A549 (cell line): ENCODE results near the gene METAP2. TPM values are rescaled to one million over a fixed set of nuclear protein-coding genes. Genes with fewer than 3 reads are reported as not detected.

Experiments
- ATAC-seq, 2 experiments: fragments of 200-7000 bp in 1 of 2; fragments of >200 bp in 1 of 2; cut with Nextera tagmentation in 1 of 2; cut with Tn5 transposase in 1 of 2; 3 replicates each; pipeline versions ENCODE4 v1.8.0 to v1.9.1; 2018 to 2020; ENCODE audit warnings: mild to moderate bottlenecking in 1 of 2, moderate library complexity in 1 of 2
- CTCF ChIA-PET: fragments of 300-600 bp; sonication (Branson Sonifier 250); formaldehyde crosslinking; extraction: SDS; loops from one replicate; lab custom pipeline; 2021; ENCODE audit warnings: antibody characterized with exemption, inconsistent platforms; lab: Yijun Ruan, JAX
- POLR2A ChIA-PET: fragments of 350-600 bp; formaldehyde crosslinking; extraction: SDS; loops from one replicate; lab custom pipeline; 2021; ENCODE audit warnings: antibody characterized with exemption, inconsistent platforms; lab: Yijun Ruan, JAX
- DNase-seq, 2 experiments: peaks; one replicate each; pipeline versions ENCODE4 v3.0.0 to v3.0.0-alpha.2; 2011 to 2016; ENCODE audit warnings: low read depth in 1 of 2, low spot score in 1 of 2
- FAIRE-seq: peaks from 2 replicates; lab custom pipeline; 2011; peaks lifted over from hg19 to GRCh38; lab: Jason Lieb, UNC
- H3K27ac ChIP-seq, 2 experiments: fragments of >200 bp; sonication (Bioruptor Twin); formaldehyde crosslinking; 3 replicates each; pipeline ENCODE4 v1.5.1; 2016 to 2017
- H3K4me1 ChIP-seq: fragments of >200 bp; sonication (Bioruptor Twin); formaldehyde crosslinking; 3 replicates; pipeline ENCODE4 v1.6.1; 2016
- H3K4me2 ChIP-seq: fragments of >200 bp; sonication (Bioruptor Twin); formaldehyde crosslinking; 3 replicates; pipeline ENCODE4 v1.6.1; 2016
- H3K4me3 ChIP-seq: fragments of >200 bp; sonication (Bioruptor Twin); formaldehyde crosslinking; 3 replicates; pipeline ENCODE4 v1.5.1; 2016
- H3K9me3 ChIP-seq: fragments of >200 bp; sonication (Bioruptor Twin); formaldehyde crosslinking; 3 replicates; pipeline ENCODE4 v1.6.1; 2016
- BHLHE40 ChIP-seq: IDR thresholded peaks from 2 replicates; pipeline ENCODE4 v1.6.1; 2012; ENCODE audit warnings: low read depth, low read length, inconsistent platforms
- CBX2 ChIP-seq: fragments of 200-600 bp; sonication (generic); IDR thresholded peaks from 2 replicates; pipeline ENCODE4 v1.6.1; 2016; ENCODE audit warnings: low read depth, mild to moderate bottlenecking, borderline replicate concordance
- CEBPB ChIP-seq, 2 experiments: fragments of >200 bp in 1 of 2; sonication (Bioruptor Twin) in 1 of 2; formaldehyde crosslinking in 1 of 2; IDR thresholded peaks; 2 replicates each; pipeline ENCODE4 v1.6.1; 2012 to 2016
- CHD4 ChIP-seq: fragments of 200-600 bp; sonication (generic); IDR thresholded peaks from 2 replicates; pipeline ENCODE4 v1.6.1; 2016; ENCODE audit warnings: antibody characterized with exemption, mild to moderate bottlenecking, borderline replicate concordance
- ELK1 ChIP-seq: fragments of 150-350 bp; IDR thresholded peaks from 2 replicates; pipeline ENCODE4 v1.6.1; 2014; ENCODE audit warnings: low read depth, mild to moderate bottlenecking, low read length
- FOSB ChIP-seq: fragments of 250-450 bp; sonication (Bioruptor Pico); IDR thresholded peaks from 2 replicates; pipeline ENCODE4 v1.5.0; 2020; ENCODE audit warnings: mild to moderate bottlenecking, moderate library complexity
- HDAC2 ChIP-seq: fragments of 200-600 bp; sonication (generic); IDR thresholded peaks from 2 replicates; pipeline ENCODE4 v1.6.1; 2016
- HEYL ChIP-seq: fragments of 250-450 bp; sonication (Bioruptor Pico); IDR thresholded peaks from 2 replicates; pipeline ENCODE4 v1.8.0; 2021; ENCODE audit warnings: mild to moderate bottlenecking, moderate library complexity
- HOXA7 ChIP-seq: fragments of 250-450 bp; sonication (Bioruptor Pico); IDR thresholded peaks from 2 replicates; pipeline ENCODE4 v1.5.0; 2020; ENCODE audit warnings: mild to moderate bottlenecking, moderate library complexity
- HOXB13 ChIP-seq: fragments of 250-450 bp; sonication (Bioruptor Pico); IDR thresholded peaks from 2 replicates; pipeline ENCODE4 v1.5.0; 2020; ENCODE audit warnings: low read depth, mild to moderate bottlenecking, moderate library complexity
- JUN ChIP-seq, 2 experiments: fragments of >200 bp; sonication (Bioruptor Twin); formaldehyde crosslinking; IDR thresholded peaks; 2 replicates in 1 of 2; 3 replicates in 1 of 2; pipeline ENCODE4 v1.6.1; 2016 to 2017
- KDM1A ChIP-seq: fragments of 200-600 bp; sonication (generic); IDR thresholded peaks from 2 replicates; pipeline ENCODE4 v1.6.1; 2016; ENCODE audit warnings: low read depth, mild to moderate bottlenecking
- MAX ChIP-seq: IDR thresholded peaks from 2 replicates; pipeline ENCODE4 v1.6.1; 2012
- NPAS2 ChIP-seq: fragments of 250-450 bp; sonication (Bioruptor Pico); IDR thresholded peaks from 2 replicates; pipeline ENCODE4 v1.8.0; 2022; ENCODE audit warnings: mild to moderate bottlenecking, moderate library complexity, borderline replicate concordance
- PHF8 ChIP-seq: fragments of 200-600 bp; sonication (generic); IDR thresholded peaks from 2 replicates; pipeline ENCODE4 v1.6.1; 2016; ENCODE audit warnings: low read depth, mild to moderate bottlenecking, antibody characterized with exemption, moderate library complexity, borderline replicate concordance
- RAD21 ChIP-seq, 2 experiments: fragments of >200 bp in 1 of 2; sonication (Bioruptor Twin) in 1 of 2; formaldehyde crosslinking in 1 of 2; IDR thresholded peaks in 1 of 2; conservative IDR thresholded peaks in 1 of 2; 2 replicates in 1 of 2; 3 replicates in 1 of 2; pipeline ENCODE4 v1.6.1; 2012 to 2018; ENCODE audit warnings: inconsistent platforms in 1 of 2
- RARB ChIP-seq: fragments of 250-450 bp; sonication (Bioruptor Pico); IDR thresholded peaks from 2 replicates; pipeline ENCODE4 v1.8.0; 2021; ENCODE audit warnings: mild to moderate bottlenecking, moderate library complexity
- REST ChIP-seq: fragments of 200-600 bp; sonication (generic); IDR thresholded peaks from 2 replicates; pipeline ENCODE4 v1.6.1; 2016; ENCODE audit warnings: antibody characterized with exemption, mild to moderate bottlenecking, moderate library complexity
- ZNF302 ChIP-seq: fragments of 250-450 bp; sonication (Bioruptor Pico); IDR thresholded peaks from 2 replicates; pipeline ENCODE4 v1.9.0; 2021; ENCODE audit warnings: inconsistent platforms, mild to moderate bottlenecking, moderate library complexity
- WGBS: methylation state at CpG from one replicate; pipeline ENCODE4 v1.1.6; 2017; ENCODE audit errors: missing lambda C conversion rate; 5-methylcytosine and 5-hydroxymethylcytosine counted together
- polyA plus RNA-seq, 4 experiments: library from polyadenylated mRNA; depleted of rRNA in 3 of 4; stranded (reverse); fragments of >200 nt; fragmentation: RNase III in 1 of 4; extraction: RNeasy Plus Mini Kit Qiagen cat#74134 plus additional on column Dnase treatment in 1 of 4; gene quantifications; 2 replicates in 3 of 4; 3 replicates in 1 of 4; pipeline ENCODE4 v1.2.3, GENCODE V29; 2011 to 2017
- TF ChIP-seq, protein P1 (sequence below): fragments of 250-450 bp; sonication (Bioruptor Pico); IDR thresholded peaks from 2 replicates; pipeline ENCODE4 v1.5.0; 2020; ENCODE audit warnings: low read depth, mild to moderate bottlenecking, moderate library complexity

Gene METAP2
- polyA plus RNA-seq, 2 of the 4 experiments (the other 2 are of a cell fraction), result 205 to 219 TPM

DNA sequence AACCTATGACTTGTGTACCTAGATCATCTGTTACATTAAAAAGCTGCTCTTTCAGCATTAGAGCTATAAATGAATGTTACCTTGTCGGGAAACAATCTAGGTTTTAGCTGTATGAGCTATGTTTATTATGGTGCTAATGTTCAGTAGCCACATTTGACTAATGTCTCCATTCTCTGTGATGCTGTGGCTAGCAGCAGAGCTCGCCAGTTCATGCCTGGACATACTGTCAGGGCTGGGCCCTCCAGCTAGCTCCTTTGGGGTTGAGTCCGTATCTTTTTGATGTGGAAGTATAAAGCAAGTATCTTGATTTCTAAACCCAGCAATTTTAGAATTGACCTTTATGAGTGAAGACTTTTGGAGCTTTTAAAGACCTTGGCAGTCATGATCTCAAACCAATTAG is 41.2 kb downstream of the METAP2 start:
- no peak for FAIRE-seq
- Histone ChIP-seq H3K4me3 (no peak overlapping the region), H3K27ac (no peak overlapping the region), H3K9me3 (no peaks in the 10 kb centered on the region), H3K4me2 (no peak overlapping the region), H3K4me1 (no peaks in the 10 kb centered on the region)
- ATAC-seq, result no peak
- CTCF ChIA-PET, result interaction anchor here (0.7 kb wide), 1 partner anchor 19 kb away, joined by 3 read pairs; no protein-coding TSS in a partner anchor
- WGBS, result 32% methylated on average over 3 of the region's 3 CpGs
- POLR2A ChIA-PET, result no interaction called here
- TF ChIP-seq MAX (no peak), CBX2 (no peak), FOSB (no peak), HEYL (CRISPR knock-in tag) (no peak), CEBPB (IDR thresholded peaks at IDR 0.05) (no peak), RARB (CRISPR knock-in tag) (no peak)
- DNase-seq, result no peak

DNA sequence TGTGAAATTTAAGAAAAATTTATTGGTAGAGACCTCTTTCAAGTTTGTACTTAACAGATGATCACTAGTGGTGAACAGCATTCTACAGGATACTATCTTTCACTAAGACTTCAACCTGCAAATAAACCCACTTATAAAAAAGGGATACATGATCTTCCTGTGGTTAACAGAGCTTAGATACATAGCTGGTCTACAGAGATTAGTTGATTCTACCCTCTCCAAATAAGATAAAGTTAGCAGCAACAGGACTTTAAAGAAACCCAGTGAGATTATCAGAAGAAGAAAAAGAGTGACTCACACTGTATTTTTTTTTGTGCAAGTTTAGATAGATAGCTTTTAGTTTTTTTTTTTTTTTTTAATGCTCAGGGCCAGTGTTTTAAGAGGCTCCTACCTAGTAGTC is 42.8 kb downstream of the METAP2 start:
- Histone ChIP-seq H3K9me3 (no peaks in the 10 kb centered on the region), H3K4me3 (no peak overlapping the region), H3K4me1 (no peaks in the 10 kb centered on the region), H3K4me2 (no peak overlapping the region), H3K27ac (no peak overlapping the region)
- ATAC-seq (no peak), DNase-seq (no peak), FAIRE-seq (no peak)
- TF ChIP-seq HOXB13 (CRISPR knock-in tag) (no peak), HDAC2 (no peak), JUN (IDR thresholded peaks at IDR 0.05) (no peak), PHF8 (no peak), ZNF302 (CRISPR knock-in tag) (no peak), REST (no peak), BHLHE40 (no peak), NPAS2 (CRISPR knock-in tag) (no peak), ELK1 (no peak)
- TF ChIP-seq, protein P1, sequence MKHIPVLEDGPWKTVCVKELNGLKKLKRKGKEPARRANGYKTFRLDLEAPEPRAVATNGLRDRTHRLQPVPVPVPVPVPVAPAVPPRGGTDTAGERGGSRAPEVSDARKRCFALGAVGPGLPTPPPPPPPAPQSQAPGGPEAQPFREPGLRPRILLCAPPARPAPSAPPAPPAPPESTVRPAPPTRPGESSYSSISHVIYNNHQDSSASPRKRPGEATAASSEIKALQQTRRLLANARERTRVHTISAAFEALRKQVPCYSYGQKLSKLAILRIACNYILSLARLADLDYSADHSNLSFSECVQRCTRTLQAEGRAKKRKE (CRISPR knock-in tag), result no peak
- CTCF ChIA-PET, result interaction anchor here (1.7 kb wide), 1 partner anchor 18 kb away, joined by 11 read pairs; no protein-coding TSS in a partner anchor
- POLR2A ChIA-PET, result interaction anchor here (0.6 to 0.9 kb wide), 2 partner anchors 43 to 138 kb away, joined by 3 to 4 read pairs; partner anchors contain the start of gene METAP2

DNA sequence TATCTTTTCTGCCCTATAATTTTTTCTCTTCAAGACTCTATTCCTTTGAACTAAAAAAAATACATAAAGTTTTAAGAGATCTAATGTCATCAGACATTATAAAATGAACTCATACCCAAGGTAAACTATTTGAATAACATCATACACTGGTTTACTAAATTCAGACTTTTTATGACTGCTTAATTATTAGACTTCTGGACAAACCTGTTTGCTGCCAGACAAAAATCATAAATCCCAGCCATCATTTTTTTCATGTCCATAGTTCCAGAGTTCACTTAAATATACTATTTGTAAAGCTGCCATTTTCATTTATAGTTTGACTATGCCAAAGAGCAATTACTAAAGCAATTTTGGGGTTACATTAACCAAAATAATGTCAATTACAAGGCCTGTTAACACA is 43.3 kb downstream of the METAP2 start:
- Histone ChIP-seq H3K4me2 (no peak overlapping the region), H3K27ac (no peak overlapping the region), H3K4me1 (no peaks in the 10 kb centered on the region), H3K9me3 (no peaks in the 10 kb centered on the region), H3K4me3 (no peak overlapping the region)
- no peak for TF ChIP-seq CHD4
- TF ChIP-seq RAD21 (conservative IDR thresholded peaks at IDR 0.05 in 1 of 2, IDR thresholded peaks at IDR 0.05 in 1 of 2), result no peak
- TF ChIP-seq NPAS2 (CRISPR knock-in tag), result no peak
- TF ChIP-seq HOXA7, result no peak
- TF ChIP-seq KDM1A, result no peak
- no peak for TF ChIP-seq CBX2
- POLR2A ChIA-PET, result interaction anchor here (0.9 kb wide), 1 partner anchor 43 kb away, joined by 3 read pairs; the partner anchor contains the start of gene METAP2
- FAIRE-seq (no peak), DNase-seq (no peak), ATAC-seq (no peak)
- CTCF ChIA-PET, result interaction anchor here (1.7 kb wide), 1 partner anchor 18 kb away, joined by 11 read pairs; no protein-coding TSS in a partner anchor
